GM18517 (cell line): ENCODE data around the gene OTUD6A.
A peak's percentile ranks its signal among the peaks of the same experiment; 100 is the strongest.

Experiments used
- ATAC-seq: cut with Tn5 transposase; IDR thresholded peaks from one replicate; pipeline ENCODE4 v1.9.1; 2021; ENCODE audit warnings: mild to moderate bottlenecking, moderate library complexity; ENCODE audit not compliant: unreplicated experiment

Gene OTUD6A, protein sequence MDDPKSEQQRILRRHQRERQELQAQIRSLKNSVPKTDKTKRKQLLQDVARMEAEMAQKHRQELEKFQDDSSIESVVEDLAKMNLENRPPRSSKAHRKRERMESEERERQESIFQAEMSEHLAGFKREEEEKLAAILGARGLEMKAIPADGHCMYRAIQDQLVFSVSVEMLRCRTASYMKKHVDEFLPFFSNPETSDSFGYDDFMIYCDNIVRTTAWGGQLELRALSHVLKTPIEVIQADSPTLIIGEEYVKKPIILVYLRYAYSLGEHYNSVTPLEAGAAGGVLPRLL

DNA sequence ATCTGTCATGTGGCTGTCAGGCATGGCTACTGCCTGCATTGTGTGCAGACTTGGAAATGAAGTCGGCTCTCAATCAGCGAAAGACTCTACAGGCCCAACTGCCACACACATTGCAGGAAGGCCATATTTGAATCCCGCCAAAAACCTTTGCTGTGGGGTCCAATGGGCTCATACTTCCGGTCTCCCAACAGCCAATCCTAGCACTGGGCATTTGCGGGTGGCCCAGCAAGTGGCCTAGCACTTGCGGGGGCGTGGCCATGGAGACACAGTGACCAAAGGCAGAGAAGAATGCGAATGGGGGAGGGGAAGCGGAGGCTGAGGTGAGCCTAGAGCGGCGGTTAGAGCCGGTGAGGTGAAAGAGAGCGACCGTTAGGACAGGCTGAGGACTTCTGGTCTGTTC, at the start of gene OTUD6A:
Gene OTUD6A (plus strand): TSS at position 382 of the 400 bp plus-strand sequence. CDS start 68 bp downstream, outside the sequence.
- no peak for ATAC-seq

DNA sequence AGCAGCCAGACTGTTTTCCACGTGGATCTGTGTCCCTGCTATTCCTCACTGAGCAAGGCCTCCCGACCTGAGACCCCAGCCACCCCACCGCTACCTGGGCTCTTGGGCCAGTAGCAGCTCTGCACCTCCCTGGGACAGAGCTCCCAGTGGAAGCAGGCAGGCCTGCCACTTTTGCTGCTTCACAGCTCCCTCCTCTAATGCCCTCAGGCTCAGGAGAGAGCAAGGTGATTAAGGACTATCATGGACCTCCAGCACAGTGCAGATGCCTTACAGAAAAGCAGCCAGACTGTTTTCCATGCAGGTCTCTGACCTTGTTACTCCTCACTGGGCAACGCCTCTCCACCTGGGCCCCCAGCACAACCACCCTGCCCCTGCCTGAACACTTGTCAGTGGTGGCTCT, 49.5 kb upstream of the OTUD6A start:
- ATAC-seq: no peak

DNA sequence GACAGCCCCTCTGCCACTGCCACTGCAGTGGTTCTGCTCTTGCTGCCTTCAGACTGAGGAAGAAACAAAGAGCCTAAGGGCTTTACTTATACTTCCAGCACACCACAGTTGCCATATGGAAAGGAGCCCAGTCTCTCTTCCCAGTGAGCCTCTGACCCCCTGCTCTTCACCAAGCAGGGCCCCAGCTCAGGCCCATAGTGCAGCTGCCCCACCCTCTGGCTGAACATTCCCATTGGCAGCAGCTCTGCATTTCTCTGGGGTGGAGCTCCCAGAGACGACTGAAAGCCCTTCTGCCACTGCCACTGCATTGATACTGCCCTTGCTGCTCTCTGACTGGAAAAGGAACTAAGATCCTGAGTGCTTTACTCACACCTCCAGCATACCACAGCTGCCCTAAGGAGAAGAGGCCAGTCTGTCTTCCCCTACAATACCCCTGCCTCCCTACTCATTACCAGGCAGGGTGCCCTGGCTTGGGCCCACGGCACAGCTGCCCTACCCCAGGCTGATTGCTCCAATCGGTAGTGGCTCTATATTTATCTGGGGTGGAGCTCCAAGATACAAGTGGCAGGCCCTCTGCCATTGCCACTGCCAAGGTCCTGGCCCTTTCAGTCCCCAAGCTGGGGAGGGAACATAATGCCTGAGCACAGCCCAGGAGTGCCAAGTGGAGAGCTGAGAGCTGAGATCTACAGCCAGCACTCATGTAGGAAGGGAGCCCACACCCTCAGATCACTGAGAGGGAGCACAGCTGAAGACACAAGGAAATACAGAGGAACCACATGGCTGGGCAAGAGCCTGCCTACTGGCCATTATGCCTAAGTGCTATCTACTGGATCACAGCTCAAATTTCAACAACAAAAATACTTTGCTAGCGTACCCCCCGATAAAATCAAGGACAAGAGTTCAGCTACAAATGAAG, 48.5 kb upstream of the OTUD6A start:
- ATAC-seq: no peak

DNA sequence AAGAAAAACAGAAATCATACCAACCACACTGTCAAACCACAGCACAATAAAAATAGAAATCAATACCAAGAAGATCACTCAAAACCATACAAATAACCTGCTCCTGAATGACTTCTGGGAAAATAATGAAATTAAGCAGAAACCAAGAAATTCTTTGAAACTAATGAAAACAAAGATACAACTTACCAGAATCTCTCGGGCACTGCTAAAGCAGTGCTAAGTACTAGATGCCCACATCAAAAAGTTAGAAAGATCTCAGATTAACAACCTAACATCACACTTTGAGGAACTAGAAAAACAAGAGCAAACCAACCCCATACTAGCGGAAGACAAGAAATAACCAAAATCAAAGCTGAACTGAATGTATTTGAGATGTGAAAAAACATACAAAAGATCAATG, 45.7 kb upstream of the OTUD6A start:
- no peak for ATAC-seq

DNA sequence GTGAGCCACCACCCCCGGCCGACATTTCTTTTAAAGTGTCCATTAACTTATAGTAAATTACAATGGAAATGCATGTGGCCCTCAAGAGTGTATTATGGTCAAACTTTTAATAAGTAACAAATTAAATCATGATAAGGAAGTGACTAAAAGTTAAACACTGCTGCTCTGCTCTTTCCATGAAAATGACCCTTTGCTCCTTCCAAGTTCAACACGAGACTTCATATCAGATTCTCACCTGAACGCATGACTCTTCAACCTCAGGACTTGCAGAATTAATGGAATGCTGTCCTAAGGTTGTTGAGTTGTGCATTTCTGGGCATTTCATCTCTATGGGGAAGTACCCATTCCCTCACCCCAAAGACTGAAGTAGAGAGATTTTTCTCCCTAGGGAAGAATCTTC, 39.6 kb upstream of the OTUD6A start:
- ATAC-seq: no peak

DNA sequence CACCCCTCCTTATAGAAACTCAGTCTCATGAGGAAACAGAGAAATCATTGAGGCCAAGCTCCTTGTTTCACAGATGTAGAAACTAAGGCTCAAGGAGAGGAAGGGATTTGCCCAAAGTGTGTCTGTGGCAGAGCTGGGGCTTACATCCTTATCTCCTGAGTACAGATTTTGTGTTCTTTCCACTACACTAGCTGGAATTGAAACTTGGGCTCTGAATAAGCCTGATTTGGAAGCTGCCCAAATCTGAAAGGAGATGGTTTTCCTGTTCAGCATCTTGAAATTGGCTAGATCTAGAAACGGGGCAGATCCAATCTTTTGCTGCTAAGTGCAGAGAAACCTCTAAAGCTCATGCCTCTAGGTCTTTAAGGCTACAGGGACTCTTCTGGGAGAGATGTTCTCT, 36.8 kb upstream of the OTUD6A start:
- no peak for ATAC-seq

DNA sequence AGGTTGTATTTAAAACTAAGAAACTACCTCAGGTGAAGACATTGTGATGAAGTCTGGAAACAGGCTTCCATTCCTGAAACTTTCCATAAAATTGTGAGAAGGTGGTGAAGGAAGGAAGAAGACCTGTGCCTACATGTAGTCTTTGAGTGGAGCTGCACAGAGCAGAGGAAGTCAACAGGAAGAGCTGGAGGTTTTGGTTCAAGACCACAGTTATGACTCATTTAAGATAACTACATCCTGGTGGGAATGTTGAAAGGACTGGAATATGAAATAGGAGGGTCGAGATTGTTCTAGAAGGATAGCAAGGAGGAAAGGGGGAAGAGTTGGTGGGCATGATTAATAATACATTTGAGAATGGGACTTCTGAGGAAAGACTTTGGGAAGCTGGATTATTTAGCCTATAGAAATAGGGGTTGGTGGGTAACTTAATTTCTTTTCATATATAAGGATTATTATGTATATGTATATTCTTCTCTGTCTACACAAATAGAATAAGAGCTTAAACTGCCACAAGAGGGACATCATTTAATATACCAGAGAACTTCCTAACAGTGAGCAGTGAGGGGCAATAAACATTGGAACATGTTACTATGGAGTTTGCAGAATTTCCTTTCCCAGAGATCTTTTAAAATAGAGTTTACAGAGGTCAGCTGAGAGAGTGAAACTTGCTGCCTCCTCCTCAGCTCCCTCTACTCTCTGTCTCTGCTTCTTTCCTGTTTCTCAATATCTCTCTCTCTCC, 36.0 kb upstream of the OTUD6A start:
- ATAC-seq: no peak

DNA sequence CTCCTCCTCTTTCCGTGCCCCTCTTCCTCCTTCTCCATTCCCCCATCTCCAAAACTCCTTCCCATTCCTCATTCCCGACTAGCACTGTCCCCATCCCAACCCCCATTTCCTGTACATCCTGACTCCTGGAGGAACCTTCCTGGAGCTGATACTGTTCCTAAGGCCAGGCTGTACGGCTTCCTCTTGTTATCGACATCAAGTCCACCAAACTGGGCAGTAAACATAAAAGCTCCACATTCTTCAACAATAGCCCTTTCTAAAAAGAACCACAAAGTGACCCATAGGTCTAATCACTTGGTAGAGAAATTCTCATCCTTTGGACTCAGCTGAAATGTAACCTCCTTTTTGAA, 35.4 kb upstream of the OTUD6A start:
- no peak for ATAC-seq

DNA sequence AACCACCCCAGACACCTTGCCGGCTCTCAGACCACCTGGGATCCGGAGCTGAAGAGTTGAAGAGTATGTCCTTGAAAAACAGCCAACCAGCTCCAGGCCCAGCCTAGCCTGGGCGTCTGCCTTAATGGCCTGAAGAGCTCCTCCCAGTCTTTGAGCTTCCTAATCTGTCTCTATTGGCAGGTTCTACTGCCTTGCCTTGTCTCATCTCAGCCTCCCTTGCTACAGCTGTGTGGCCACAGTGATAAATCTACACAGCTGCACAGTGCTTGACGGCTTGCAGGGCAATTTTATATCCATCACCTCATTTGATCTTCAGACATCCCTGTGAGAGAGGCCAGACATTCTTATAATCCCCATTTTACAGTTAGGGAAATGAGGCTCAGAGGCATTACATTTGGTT, 32.4 kb upstream of the OTUD6A start:
- ATAC-seq: no peak

DNA sequence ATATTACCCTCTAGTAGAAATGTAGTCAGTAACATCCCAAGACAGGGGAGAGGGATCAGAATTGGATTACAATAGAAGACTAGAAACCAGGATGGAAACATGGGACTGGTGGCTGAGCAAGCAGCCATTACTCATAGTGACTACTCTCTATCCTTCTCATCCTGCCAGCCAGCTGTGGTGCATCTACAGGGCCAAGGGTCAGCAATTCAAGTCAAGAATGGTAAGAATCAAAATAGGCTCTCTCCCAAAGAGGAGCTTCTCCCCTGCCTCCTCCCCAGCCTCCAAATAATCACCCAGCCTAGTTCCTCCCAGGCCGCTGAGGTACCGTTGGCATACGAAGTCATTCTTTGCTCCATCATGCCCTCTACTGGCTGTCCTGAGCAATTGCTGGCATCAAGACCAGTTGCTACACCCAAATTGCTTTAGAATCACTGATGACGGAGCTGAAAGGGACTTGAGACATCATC, 31.9 kb upstream of the OTUD6A start:
- ATAC-seq: peak; percentile 86

DNA sequence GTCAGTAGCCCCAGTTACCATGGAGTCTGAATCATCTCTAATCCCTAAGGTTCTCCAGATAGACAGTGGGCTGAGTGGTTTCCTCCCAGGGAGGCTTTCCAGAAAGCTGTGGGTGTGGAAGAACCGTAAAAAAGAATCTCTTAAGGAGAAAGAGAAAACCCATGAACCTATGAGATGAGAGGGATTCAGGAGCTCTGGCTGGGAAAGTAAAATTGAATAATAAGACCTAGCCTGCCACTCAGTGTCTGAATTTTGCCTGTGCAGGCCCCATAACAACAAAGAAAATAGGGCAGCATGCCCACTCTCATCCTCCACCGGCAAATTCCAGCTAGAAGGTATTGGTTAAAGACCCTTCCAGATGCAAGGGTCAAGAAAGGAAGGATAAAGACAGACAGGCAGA, 29.5 kb upstream of the OTUD6A start:
- no peak for ATAC-seq

DNA sequence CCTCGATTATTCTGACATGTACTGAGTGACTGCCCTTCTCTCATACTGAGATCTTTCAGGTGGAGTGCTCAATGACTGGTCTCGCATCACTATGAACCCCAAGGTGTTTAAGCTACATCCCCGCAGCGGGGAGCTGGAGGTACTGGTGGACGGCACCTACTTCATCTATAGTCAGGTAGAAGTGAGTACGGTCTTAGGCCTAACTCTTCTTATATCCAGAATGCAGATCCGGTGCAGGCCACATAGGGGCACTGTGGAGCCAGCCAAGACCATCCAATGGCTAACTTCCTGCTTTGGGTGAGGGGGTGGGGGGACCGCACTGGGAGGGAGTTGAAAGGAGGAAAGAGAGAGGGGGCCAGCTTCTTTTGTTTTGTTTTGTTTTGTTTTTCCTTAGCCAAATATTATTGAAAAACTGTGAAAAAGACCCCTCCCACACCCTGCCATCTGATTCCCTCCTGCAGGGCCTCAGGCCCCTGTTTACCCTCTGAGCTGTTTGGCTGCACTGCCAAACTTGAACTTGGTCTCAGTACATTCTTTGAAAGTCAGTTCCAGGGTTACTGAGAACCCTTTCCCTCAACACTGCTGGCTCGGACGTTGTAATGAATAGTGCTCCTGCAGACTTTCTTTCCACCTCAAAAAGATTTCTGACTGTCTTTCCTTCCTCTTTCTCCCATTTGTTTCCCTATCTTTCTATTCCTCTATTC, 28.8 kb upstream of the OTUD6A start:
- ATAC-seq: no peak

DNA sequence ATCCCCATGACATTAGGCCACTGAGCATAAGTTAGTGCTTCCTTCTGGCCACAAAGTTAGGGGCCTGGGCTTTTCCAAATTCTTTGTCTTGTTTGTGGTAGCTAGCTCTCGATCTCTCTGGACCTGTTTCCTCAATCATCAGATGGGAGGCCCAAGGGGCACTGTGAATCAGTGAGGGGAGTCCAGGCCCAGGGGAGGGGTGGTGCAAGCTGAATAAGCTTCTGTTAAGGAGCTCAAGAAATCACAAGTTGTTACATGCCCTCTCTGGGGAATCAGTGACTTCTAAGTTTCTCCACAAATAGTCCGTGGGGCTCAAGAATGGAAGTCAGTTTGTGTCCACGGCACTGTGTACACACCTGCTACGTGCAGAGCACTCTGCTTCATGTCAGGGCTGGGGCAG, 27.6 kb upstream of the OTUD6A start:
- ATAC-seq: no peak

DNA sequence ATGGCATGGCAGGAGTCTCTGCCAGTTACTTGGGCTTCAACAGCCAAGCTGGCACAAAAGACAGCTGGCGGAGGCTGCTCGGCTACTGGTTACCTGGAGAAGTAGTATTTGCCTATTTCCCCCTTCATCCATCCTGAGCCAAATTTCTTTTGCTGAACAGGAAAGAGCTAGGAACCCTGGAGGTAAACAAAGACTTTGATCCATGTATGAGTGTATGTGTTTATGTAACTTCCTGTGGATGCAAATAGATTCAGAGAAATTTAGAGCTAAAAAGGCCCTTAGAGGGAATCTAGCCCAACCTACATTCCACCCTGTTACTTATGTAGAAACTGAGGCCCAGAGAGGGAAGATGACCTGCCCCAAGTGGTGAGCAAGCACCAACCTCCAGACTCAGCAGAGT, 23.7 kb upstream of the OTUD6A start:
- ATAC-seq: no peak

DNA sequence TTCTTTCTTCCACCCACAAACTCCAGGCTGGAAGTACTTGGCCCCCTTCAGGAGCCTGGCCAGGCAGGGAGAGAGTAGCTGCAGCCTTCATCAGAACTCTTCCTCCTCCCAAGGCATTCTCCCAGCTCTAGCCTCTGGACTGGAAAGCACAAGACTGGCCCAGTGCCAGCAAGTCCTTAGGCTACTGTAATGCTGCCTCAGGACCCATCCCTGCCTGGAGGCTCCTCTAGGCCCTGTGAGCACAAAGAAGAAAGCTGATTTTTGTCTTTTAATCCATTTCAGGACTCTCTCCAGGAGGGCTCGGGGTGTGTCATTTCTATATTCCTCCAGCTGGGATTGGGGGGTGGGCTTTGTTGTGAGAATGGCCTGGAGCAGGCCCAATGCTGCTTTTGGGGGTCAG, 23.3 kb upstream of the OTUD6A start:
- no peak for ATAC-seq

DNA sequence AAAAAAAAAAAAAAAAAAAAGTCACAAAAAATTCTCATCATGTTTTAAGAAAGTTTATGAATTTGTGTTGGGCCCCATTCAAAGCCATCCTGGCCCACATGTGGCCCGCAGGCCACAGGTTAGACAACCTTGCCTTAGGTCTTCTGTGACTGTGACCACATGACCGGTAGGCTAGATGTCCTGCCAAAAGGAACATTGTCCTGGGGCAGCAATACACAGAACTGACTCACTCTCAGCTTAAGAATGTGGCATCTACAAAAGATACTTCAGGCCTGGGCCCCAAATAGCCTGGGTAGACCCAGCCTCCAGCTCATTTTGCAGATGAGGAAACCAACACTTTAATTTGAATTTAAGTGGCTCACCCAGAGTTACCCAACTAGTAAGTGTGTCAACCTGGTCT, 22.5 kb upstream of the OTUD6A start:
- no peak for ATAC-seq

DNA sequence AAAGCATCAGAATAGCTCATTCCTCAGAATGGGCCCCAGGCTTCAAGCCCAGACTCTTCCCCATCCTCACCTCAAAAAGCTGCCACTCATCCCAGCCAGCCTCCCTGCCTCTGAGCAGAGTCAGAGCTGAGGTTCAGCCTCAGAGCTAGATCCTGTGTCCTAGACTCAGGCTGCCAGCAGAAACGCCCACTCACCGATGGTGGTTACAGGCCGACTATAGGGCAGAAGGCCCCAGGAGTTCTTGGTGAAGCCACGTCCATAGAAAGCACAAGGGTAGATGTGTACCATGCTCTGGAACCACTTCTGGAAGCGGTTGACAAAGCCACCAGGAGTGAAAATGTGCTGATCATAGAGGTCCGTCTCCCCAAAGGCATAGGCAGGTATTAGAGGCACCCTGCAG, 20.3 kb upstream of the OTUD6A start:
- ATAC-seq: no peak

DNA sequence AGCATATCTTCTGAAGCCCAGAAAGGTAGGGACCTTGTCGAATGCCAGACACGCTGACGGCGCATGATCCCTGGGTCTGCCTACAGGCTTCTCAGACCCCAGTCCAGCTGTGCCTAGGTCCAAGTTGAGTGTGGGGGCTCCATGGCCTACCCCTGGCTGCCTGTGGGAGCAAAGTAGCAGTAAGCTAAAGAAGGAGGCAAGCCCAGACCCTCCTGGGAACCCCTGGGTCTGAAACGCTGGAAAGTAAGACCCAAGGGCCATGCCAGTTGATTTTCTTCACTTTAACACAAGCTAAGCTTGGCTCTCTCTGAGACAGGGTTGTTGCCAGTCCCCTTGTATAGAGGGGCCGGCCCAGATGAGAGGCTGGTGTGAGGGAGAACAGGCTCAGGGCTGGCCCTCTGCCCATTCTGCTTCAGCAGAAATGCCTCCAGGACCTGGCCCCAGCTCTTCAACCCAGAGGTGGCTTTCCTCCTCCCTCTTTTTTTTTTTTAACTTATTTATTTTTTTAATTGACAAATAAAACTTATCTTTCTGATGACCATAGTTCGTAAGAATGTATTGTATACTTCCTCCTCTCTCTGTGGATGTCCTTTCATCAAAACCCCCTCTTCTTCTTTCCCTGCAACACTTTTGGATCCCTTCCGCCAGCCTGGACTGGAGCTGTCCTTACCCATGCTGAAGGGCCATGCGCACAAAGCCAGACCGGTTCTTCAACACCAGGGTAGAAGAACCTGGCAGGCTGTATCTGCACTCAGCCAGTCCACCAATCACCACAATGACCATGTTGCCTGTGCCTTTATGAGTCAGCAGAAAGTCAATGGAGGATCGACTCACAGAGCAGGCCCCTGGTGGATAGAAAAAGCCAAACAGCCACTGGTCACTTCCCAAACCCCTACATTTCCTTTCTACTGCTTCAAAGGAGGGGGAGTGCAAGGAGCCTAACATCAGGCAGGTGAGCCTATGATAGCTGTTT, 19.6 kb upstream of the OTUD6A start:
- no peak for ATAC-seq

DNA sequence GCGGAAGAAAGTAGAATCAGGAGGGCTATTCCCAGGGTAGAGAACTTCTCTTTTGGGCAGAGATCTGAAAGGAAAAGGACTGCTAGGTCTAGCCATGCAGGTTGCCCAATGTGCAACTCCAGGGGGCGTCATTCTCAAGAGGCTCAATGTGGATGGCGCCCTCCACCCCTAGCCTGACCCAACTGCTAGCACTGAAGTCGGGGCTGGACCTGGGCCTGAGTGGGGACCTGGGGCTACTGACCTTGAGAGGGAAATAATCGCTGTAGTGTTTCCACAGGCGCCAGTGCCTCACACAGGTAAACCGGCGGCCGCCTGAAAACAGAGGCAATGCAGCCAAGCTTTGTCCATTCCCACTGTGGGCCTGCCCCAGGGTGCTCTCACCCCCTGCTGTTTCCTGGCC, 18.6 kb upstream of the OTUD6A start:
- no peak for ATAC-seq
